HEK293 (cell line): ENCODE data around the gene TRAF2.

ENCODE experiments used
- BCL11A ChIP-seq: fragments of 450-650 bp; formaldehyde crosslinking; IDR thresholded peaks from 2 replicates; pipeline ENCODE4 v1.5.1; 2016; ENCODE audit warnings: low read depth, missing biosample characterization, missing genetic modification characterization
- OVOL3 ChIP-seq: fragments of 450-650 bp; formaldehyde crosslinking; IDR thresholded peaks from 2 replicates; pipeline ENCODE4 v1.5.1; 2016; ENCODE audit warnings: missing biosample characterization, missing genetic modification characterization
- PRDM1 ChIP-seq: fragments of 450-650 bp; formaldehyde crosslinking; IDR thresholded peaks from 2 replicates; pipeline ENCODE4; 2016; ENCODE audit warnings: missing biosample characterization, missing genetic modification characterization
- REPIN1 ChIP-seq: fragments of 450-650 bp; formaldehyde crosslinking; IDR thresholded peaks from 2 replicates; pipeline ENCODE4 v1.5.1; 2017; ENCODE audit warnings: missing biosample characterization, missing genetic modification characterization, low read depth
- YY2 ChIP-seq: fragments of 450-650 bp; formaldehyde crosslinking; IDR thresholded peaks from 2 replicates; pipeline ENCODE4 v1.5.1; 2016; ENCODE audit warnings: missing biosample characterization, missing genetic modification characterization
- ZFHX2 ChIP-seq: fragments of 450-650 bp; formaldehyde crosslinking; conservative IDR thresholded peaks from 2 replicates; pipeline ENCODE4 v1.5.1; 2016; ENCODE audit warnings: missing biosample characterization, missing genetic modification characterization
- ZNF10 ChIP-seq: fragments of 450-650 bp; formaldehyde crosslinking; IDR thresholded peaks from 2 replicates; pipeline ENCODE4 v1.5.1; 2017; ENCODE audit warnings: missing biosample characterization, missing genetic modification characterization
- ZNF121 ChIP-seq: fragments of 450-650 bp; formaldehyde crosslinking; IDR thresholded peaks from 2 replicates; pipeline ENCODE4 v1.5.1; 2016; ENCODE audit warnings: missing biosample characterization, missing genetic modification characterization
- ZNF223 ChIP-seq: fragments of 450-650 bp; formaldehyde crosslinking; IDR thresholded peaks from 2 replicates; pipeline ENCODE4 v1.5.1; 2016; ENCODE audit warnings: missing biosample characterization, missing genetic modification characterization
- ZNF394 ChIP-seq: fragments of 450-650 bp; formaldehyde crosslinking; IDR thresholded peaks from 2 replicates; pipeline ENCODE4 v1.5.1; 2016; ENCODE audit warnings: missing biosample characterization, missing genetic modification characterization, mild to moderate bottlenecking, moderate library complexity, borderline replicate concordance
- ZNF404 ChIP-seq: fragments of 450-650 bp; formaldehyde crosslinking; IDR thresholded peaks from 2 replicates; pipeline ENCODE4 v1.5.1; 2017; ENCODE audit warnings: missing biosample characterization, missing genetic modification characterization
- ZNF416 ChIP-seq: fragments of 450-650 bp; formaldehyde crosslinking; IDR thresholded peaks from 2 replicates; pipeline ENCODE4 v1.5.1; 2016; ENCODE audit warnings: missing biosample characterization, missing genetic modification characterization
- ZNF473 ChIP-seq: fragments of 450-650 bp; formaldehyde crosslinking; IDR thresholded peaks from 2 replicates; pipeline ENCODE4 v1.5.1; 2017; ENCODE audit warnings: missing biosample characterization, missing genetic modification characterization
- ZNF510 ChIP-seq: fragments of 450-650 bp; formaldehyde crosslinking; IDR thresholded peaks from 2 replicates; pipeline ENCODE4 v1.5.1; 2018; ENCODE audit warnings: mild to moderate bottlenecking, missing genetic modification characterization, missing biosample characterization; ENCODE audit not compliant: insufficient replicate concordance
- ZNF514 ChIP-seq: fragments of 450-650 bp; formaldehyde crosslinking; IDR thresholded peaks from 2 replicates; pipeline ENCODE4 v1.5.1; 2016; ENCODE audit warnings: missing biosample characterization, missing genetic modification characterization
- ZNF548 ChIP-seq: fragments of 450-650 bp; formaldehyde crosslinking; IDR thresholded peaks from 2 replicates; pipeline ENCODE4 v1.5.1; 2016; ENCODE audit warnings: missing biosample characterization, missing genetic modification characterization
- ZNF600 ChIP-seq: fragments of 450-650 bp; formaldehyde crosslinking; IDR thresholded peaks from 2 replicates; pipeline ENCODE4 v1.5.1; 2016; ENCODE audit warnings: missing biosample characterization, missing genetic modification characterization
- ZNF664 ChIP-seq: fragments of 450-650 bp; formaldehyde crosslinking; IDR thresholded peaks from 2 replicates; pipeline ENCODE4 v1.5.1; 2016; ENCODE audit warnings: missing biosample characterization, missing genetic modification characterization
- ZNF701 ChIP-seq: fragments of 450-650 bp; formaldehyde crosslinking; IDR thresholded peaks from 2 replicates; pipeline ENCODE4 v1.5.1; 2016; ENCODE audit warnings: missing biosample characterization, missing genetic modification characterization
- ZSCAN16 ChIP-seq: fragments of 450-650 bp; formaldehyde crosslinking; IDR thresholded peaks from 2 replicates; pipeline ENCODE4 v1.5.1; 2016; ENCODE audit warnings: missing biosample characterization, missing genetic modification characterization
- ZXDB ChIP-seq: fragments of 450-650 bp; formaldehyde crosslinking; IDR thresholded peaks from 2 replicates; pipeline ENCODE4 v1.5.1; 2016; ENCODE audit warnings: missing biosample characterization, missing genetic modification characterization
- TF ChIP-seq, protein P1 (sequence below): fragments of 450-650 bp; formaldehyde crosslinking; IDR thresholded peaks from 2 replicates; pipeline ENCODE4 v1.5.1; 2016; ENCODE audit warnings: missing biosample characterization, missing genetic modification characterization
- TF ChIP-seq, protein P2 (sequence below): fragments of 450-650 bp; formaldehyde crosslinking; IDR thresholded peaks from 2 replicates; pipeline ENCODE4 v1.5.1; 2016; ENCODE audit warnings: missing biosample characterization, missing genetic modification characterization
- TF ChIP-seq, protein P3 (sequence below): fragments of 450-650 bp; formaldehyde crosslinking; IDR thresholded peaks from 2 replicates; pipeline ENCODE4 v1.5.1; 2016; ENCODE audit warnings: missing biosample characterization, missing genetic modification characterization
- TF ChIP-seq, protein P4 (sequence below): fragments of 450-650 bp; formaldehyde crosslinking; IDR thresholded peaks from 2 replicates; pipeline ENCODE4 v1.5.1; 2016; ENCODE audit warnings: missing biosample characterization, missing genetic modification characterization
- TF ChIP-seq, protein P5 (sequence below): fragments of 450-650 bp; formaldehyde crosslinking; IDR thresholded peaks from 2 replicates; pipeline ENCODE4 v1.5.0; 2017; ENCODE audit warnings: missing biosample characterization, missing genetic modification characterization, borderline replicate concordance
- TF ChIP-seq, protein P6 (sequence below): IDR thresholded peaks from 2 replicates; pipeline ENCODE4 v1.6.1; 2011; ENCODE audit warnings: mild to moderate bottlenecking, low read depth, low read length, borderline replicate concordance
- TF ChIP-seq, protein P7 (sequence below): fragments of 450-650 bp; formaldehyde crosslinking; IDR thresholded peaks from 2 replicates; pipeline ENCODE4 v1.5.1; 2016; ENCODE audit warnings: missing biosample characterization, missing genetic modification characterization

The TRAF2 gene

DNA sequence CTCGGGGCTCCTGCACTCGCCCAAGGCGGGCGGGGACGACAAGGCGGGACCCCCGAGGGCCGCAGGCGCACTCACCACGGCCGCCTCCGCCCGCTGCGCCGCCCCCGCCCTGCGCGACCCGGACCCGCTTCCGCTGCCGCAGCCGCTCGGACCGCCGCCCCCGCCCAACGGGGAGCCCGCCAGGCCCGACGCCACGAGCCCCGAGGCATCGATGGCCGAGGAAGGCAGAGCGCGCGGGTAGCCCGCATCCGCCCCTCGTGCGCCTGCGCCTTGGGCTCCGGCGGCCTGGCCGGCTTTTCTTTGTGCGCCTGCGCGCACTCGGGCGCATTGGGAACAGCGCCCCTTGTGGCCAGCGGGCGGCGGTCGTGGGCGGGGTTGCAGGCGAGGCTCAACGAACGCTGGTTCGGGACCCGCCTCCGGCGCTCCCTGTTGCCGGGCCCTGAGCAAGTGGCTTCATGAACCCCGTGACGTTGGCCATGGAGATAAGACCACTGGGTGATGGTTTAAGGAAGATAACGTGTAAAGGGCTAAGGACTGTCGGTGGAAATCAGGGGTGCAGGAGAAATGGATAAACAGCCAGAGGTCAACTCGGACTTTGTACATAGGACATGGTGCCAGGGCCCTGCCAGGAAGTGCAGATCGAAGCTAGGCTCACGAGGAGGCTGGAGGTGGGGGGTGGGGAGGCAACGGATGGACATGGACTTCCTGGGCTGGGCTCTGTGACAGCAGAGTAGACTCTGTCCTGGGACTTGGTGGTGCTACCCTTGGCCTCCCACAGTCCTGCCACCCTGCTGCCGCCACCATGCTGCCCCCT, 58.4 kb downstream of the TRAF2 start, which contains the start of the genes C8G and FBXW5 (continued):
- TF ChIP-seq, protein P1, sequence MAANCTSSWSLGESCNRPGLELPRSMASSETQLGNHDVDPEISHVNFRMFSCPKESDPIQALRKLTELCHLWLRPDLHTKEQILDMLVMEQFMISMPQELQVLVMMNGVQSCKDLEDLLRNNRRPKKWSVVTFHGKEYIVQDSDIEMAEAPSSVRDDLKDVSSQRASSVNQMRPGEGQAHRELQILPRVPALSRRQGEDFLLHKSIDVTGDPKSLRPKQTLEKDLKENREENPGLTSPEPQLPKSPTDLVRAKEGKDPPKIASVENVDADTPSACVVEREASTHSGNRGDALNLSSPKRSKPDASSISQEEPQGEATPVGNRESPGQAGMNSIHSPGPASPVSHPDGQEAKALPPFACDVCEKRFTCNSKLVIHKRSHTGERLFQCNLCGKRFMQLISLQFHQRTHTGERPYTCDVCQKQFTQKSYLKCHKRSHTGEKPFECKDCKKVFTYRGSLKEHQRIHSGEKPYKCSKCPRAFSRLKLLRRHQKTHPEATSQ (tag by site-specific recombination), result no peak
- no peak for TF ChIP-seq ZNF701
- TF ChIP-seq ZNF664, result no peak
- TF ChIP-seq, protein P2, sequence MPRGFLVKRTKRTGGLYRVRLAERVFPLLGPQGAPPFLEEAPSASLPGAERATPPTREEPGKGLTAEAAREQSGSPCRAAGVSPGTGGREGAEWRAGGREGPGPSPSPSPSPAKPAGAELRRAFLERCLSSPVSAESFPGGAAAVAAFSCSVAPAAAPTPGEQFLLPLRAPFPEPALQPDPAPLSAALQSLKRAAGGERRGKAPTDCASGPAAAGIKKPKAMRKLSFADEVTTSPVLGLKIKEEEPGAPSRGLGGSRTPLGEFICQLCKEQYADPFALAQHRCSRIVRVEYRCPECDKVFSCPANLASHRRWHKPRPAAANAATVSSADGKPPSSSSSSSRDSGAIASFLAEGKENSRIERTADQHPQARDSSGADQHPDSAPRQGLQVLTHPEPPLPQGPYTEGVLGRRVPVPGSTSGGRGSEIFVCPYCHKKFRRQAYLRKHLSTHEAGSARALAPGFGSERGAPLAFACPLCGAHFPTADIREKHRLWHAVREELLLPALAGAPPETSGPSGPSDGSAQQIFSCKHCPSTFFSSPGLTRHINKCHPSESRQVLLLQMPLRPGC (tag by site-specific recombination), result no peak
- TF ChIP-seq BCL11A (tag by site-specific recombination), result peak; percentile 88
- TF ChIP-seq, protein P3, sequence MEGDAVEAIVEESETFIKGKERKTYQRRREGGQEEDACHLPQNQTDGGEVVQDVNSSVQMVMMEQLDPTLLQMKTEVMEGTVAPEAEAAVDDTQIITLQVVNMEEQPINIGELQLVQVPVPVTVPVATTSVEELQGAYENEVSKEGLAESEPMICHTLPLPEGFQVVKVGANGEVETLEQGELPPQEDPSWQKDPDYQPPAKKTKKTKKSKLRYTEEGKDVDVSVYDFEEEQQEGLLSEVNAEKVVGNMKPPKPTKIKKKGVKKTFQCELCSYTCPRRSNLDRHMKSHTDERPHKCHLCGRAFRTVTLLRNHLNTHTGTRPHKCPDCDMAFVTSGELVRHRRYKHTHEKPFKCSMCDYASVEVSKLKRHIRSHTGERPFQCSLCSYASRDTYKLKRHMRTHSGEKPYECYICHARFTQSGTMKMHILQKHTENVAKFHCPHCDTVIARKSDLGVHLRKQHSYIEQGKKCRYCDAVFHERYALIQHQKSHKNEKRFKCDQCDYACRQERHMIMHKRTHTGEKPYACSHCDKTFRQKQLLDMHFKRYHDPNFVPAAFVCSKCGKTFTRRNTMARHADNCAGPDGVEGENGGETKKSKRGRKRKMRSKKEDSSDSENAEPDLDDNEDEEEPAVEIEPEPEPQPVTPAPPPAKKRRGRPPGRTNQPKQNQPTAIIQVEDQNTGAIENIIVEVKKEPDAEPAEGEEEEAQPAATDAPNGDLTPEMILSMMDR (tag by site-specific recombination), result peak; percentile 96
- no peak for TF ChIP-seq YY2 (tag by site-specific recombination)
- TF ChIP-seq, protein P4, sequence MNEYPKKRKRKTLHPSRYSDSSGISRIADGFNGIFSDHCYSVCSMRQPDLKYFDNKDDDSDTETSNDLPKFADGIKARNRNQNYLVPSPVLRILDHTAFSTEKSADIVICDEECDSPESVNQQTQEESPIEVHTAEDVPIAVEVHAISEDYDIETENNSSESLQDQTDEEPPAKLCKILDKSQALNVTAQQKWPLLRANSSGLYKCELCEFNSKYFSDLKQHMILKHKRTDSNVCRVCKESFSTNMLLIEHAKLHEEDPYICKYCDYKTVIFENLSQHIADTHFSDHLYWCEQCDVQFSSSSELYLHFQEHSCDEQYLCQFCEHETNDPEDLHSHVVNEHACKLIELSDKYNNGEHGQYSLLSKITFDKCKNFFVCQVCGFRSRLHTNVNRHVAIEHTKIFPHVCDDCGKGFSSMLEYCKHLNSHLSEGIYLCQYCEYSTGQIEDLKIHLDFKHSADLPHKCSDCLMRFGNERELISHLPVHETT, result peak; percentile 76; the same call in 1 of the 2 replicates
- TF ChIP-seq ZSCAN16 (tag by site-specific recombination), result no peak
- TF ChIP-seq PRDM1, result no peak
- TF ChIP-seq ZNF600 (tag by site-specific recombination), result peak; percentile 49; the same call in 1 of the 2 replicates
- TF ChIP-seq, protein P5, sequence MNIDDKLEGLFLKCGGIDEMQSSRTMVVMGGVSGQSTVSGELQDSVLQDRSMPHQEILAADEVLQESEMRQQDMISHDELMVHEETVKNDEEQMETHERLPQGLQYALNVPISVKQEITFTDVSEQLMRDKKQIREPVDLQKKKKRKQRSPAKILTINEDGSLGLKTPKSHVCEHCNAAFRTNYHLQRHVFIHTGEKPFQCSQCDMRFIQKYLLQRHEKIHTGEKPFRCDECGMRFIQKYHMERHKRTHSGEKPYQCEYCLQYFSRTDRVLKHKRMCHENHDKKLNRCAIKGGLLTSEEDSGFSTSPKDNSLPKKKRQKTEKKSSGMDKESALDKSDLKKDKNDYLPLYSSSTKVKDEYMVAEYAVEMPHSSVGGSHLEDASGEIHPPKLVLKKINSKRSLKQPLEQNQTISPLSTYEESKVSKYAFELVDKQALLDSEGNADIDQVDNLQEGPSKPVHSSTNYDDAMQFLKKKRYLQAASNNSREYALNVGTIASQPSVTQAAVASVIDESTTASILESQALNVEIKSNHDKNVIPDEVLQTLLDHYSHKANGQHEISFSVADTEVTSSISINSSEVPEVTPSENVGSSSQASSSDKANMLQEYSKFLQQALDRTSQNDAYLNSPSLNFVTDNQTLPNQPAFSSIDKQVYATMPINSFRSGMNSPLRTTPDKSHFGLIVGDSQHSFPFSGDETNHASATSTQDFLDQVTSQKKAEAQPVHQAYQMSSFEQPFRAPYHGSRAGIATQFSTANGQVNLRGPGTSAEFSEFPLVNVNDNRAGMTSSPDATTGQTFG (tag by site-specific recombination), result no peak; the same call in 1 of the 2 replicates
- TF ChIP-seq ZNF548 (tag by site-specific recombination), result no peak
- peak; percentile 91 for TF ChIP-seq ZFHX2 (tag by site-specific recombination)
- TF ChIP-seq ZNF416 (tag by site-specific recombination), result no peak
- peak; percentile 42 for TF ChIP-seq ZXDB (tag by site-specific recombination)
- no peak for TF ChIP-seq ZNF473 (tag by site-specific recombination)
- no peak for TF ChIP-seq ZNF510 (tag by site-specific recombination)
- no peak for TF ChIP-seq REPIN1 (tag by site-specific recombination)
- no peak for TF ChIP-seq OVOL3
- no peak for TF ChIP-seq ZNF514 (tag by site-specific recombination)
- TF ChIP-seq, protein P6, sequence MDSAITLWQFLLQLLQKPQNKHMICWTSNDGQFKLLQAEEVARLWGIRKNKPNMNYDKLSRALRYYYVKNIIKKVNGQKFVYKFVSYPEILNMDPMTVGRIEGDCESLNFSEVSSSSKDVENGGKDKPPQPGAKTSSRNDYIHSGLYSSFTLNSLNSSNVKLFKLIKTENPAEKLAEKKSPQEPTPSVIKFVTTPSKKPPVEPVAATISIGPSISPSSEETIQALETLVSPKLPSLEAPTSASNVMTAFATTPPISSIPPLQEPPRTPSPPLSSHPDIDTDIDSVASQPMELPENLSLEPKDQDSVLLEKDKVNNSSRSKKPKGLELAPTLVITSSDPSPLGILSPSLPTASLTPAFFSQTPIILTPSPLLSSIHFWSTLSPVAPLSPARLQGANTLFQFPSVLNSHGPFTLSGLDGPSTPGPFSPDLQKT, result no peak; the same call in 1 of the 2 replicates
- TF ChIP-seq ZNF223 (tag by site-specific recombination), result no peak
- TF ChIP-seq ZNF404 (tag by site-specific recombination), result no peak
- TF ChIP-seq ZNF121 (tag by site-specific recombination), result no peak; the same call in 1 of the 2 replicates
- TF ChIP-seq, protein P7, sequence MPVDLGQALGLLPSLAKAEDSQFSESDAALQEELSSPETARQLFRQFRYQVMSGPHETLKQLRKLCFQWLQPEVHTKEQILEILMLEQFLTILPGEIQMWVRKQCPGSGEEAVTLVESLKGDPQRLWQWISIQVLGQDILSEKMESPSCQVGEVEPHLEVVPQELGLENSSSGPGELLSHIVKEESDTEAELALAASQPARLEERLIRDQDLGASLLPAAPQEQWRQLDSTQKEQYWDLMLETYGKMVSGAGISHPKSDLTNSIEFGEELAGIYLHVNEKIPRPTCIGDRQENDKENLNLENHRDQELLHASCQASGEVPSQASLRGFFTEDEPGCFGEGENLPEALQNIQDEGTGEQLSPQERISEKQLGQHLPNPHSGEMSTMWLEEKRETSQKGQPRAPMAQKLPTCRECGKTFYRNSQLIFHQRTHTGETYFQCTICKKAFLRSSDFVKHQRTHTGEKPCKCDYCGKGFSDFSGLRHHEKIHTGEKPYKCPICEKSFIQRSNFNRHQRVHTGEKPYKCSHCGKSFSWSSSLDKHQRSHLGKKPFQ, result no peak
- TF ChIP-seq ZNF394 (tag by site-specific recombination), result no peak; the same call in 1 of the 2 replicates
- TF ChIP-seq ZNF10 (tag by site-specific recombination), result no peak
